HG03108 (cell line): ENCODE data around the gene HDGF.
"Not testable (repeated sequence)": the region's sequence is repeated elsewhere in the genome, so short reads cannot be mapped to it uniquely, and the experiment has no call there.

ENCODE experiments used
- ATAC-seq: cut with Tn5 transposase; IDR thresholded peaks from one replicate; pipeline ENCODE4 v1.9.1; 2021; ENCODE audit warnings: moderate library complexity; ENCODE audit not compliant: unreplicated experiment

Gene HDGF

DNA sequence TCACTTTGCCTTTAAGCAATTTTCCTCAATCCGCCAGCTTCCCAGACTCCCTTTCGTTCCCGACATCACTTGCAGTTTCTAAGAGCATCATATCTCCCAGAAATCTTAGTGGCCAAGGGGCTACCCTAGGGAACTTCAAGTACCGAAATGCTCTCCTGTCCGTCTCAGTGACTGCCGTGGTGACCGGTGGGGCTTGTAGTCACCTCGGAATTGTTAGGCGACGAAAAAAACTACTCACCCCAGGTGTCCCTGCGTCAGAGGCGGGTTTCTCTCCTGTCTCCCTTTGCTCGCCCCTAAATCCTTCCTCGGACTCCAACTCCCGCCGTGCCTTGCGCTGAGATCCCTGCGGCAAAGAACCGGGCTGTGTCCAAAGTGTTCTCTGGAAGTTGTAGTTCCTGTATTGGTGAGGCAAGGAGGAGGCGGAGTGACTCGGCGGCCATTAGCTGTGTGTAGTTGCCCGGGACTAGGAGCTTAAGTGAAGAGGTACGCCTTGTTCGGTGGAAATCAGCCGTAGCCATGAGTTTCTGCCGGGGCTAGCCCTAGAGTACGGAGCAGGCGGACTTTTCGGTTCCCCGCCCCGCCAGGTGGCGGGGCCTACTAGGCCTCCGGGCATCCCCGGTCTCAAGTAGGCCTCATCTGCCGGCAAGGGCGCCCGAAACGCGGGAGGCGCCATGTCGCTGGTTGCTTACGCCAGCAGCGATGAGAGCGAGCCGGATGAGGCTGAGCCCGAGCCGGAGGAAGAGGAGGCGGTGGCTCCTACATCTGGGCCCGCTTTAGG is 15.8 kb upstream of the HDGF start, which contains the start of gene PRCC:
Gene PRCC, plus strand, starts transcription at position 435 of the 778 bp plus-strand sequence. Its CDS starts 237 bp downstream, at position 672.
- ATAC-seq = peak; percentile 92

DNA sequence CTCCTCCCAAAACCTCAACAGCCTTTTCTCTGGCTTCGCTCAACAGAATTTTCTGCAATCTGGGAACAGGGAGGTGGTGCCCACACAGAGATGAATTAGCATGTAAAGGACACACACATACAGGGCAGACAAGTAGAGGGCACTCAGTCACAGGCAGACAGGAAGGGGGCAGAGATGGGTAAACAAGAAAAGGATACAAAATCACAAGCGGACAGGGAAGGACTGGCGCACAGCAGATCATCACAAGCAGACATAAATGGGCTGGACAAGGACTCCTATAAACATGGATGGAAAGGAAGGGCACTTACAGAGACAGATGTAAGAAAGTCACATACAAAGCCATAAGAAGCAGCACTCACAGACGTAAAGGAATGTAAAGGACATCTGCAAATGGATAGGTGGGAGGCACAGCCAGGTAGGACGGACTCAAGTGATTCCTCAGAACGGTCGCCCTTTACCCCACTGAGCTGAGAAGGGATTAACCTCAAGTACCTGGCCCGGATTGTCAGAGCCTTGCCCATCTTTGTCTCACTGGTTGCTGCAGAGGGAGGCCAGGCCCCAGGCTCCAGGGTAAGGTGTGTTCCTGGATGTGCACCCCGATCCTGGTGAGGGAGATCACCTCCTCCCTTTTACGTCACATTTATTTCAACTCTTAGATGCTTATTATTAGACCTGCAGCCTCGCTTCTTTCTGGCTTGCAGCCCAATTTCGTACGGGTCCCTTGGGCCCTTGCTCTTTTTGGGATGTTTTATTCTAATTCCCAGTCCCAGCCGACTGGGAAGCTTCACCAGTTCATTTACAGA is 15.0 kb upstream of the HDGF start:
- ATAC-seq = peak; percentile 2

GRCh38 chr1:156765666-156766065 is 14.2 kb upstream of the HDGF start:
- ATAC-seq = no peak

DNA sequence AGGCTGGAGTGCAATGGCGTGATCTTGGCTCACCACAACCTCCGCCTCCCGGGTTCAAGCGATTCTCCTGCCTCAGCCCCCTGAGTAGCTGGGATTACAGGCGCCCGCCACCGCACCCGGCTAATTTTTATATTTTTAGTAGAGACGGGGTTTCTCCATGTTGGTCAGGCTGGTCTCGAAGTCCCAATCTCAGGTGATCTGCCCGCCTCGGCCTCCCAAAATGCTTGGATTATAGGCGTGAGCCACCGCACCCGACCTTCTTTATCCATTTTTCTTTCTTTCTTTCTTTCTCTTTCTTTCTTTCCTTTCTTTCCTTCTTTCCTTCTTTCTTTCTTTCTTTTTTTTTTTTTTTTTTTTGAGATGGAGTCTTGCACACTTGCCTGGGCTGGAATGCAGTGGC is 13.7 kb upstream of the HDGF start:
- not testable (repeated sequence) for ATAC-seq

GRCh38 chr1:156760796-156761104 is 9.3 kb upstream of the HDGF start:
- no peak for ATAC-seq

DNA sequence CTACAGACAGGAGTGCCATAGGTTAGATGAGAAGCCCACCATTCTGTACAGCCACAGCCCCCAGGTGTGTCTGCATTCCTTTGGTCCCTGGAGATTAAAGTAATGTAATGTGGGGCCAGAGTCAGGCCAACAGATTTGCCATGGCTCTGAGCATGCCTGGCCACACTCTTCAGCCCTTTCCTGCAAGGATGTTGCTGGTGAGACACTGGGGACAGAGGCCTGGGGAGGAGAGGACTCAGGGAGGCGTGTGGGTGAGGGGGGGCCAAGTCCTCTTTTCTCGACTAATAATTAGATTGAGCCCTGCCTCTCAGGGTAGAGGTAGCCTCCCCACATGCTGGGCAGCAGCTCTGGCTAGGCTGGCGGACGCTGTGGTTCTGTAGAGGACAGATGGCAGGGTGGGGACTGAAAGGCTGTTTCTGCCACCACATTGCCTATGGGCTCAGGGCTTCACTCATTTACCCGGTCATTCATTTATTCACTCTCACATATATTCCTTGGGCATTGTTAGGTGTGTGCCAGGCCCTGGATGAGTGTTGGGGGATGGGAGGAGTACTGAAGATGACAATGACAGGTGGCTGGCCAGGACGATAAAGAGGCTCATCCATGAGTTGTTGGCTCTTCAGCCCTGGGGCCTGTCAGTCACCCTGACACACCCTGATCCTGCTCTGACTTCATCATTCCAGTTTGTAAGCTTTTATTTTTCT is 8.8 kb upstream of the HDGF start:
- no peak for ATAC-seq

GRCh38 chr1:156757572-156758253 is 6.2 kb upstream of the HDGF start:
- ATAC-seq = not testable (repeated sequence)

- no peak for ATAC-seq
Measured at GRCh38 chr1:156756355-156756754, 4.9 kb upstream of the HDGF start.

GRCh38 chr1:156755527-156755950 is 4.1 kb upstream of the HDGF start:
- no peak for ATAC-seq

DNA sequence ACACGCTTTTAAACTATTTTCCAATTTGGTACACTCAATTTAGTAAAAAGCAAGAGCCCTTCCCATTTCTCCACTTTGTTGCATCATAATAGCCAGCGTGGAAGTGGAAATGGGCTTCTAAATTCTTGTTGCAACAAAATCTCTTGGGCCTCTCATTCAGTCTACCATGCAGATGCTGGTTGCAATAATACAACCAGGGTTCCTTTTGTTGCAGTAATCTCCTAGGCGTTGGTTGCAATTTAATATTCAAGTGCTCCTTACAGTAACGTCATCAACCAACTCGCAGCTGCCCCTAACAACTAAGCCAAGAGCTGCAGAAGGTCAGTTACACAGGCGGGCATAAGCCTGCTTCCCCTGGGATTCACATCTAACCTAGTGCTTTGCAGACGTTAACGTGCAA is 2.7 kb upstream of the HDGF start:
- no peak for ATAC-seq

GRCh38 chr1:156752843-156753482 is 1.5 kb upstream of the HDGF start:
- no peak for ATAC-seq

- ATAC-seq = peak; percentile 62
Measured at GRCh38 chr1:156751757-156752481, 444 bp upstream of the HDGF start.

GRCh38 chr1:156750711-156751450 is 594 bp downstream of the HDGF start:
- ATAC-seq = peak; percentile 2

DNA sequence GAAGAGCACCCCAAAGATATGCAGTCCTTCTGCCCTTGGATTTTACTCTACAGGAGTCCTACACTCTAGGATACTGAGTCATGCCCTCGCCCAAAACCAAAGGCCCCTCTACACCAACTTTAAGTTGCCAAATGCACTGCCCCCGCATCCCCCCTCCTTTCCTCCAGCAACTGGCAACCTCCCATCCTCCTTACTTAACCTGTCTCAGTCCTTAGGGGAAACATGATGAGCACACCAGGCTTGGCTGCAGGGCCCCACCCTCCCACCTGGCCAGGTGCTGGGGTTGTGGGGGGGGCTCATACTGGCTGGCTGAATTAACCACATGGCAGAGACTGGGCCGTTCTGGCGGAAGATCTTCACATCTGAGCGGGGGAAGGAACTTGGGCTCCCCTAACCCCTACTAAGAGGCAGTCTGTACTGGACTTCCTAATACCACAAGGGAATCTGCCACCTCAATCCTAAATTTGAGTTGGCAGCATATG is 1.2 kb downstream of the HDGF start:
- no peak for ATAC-seq

DNA sequence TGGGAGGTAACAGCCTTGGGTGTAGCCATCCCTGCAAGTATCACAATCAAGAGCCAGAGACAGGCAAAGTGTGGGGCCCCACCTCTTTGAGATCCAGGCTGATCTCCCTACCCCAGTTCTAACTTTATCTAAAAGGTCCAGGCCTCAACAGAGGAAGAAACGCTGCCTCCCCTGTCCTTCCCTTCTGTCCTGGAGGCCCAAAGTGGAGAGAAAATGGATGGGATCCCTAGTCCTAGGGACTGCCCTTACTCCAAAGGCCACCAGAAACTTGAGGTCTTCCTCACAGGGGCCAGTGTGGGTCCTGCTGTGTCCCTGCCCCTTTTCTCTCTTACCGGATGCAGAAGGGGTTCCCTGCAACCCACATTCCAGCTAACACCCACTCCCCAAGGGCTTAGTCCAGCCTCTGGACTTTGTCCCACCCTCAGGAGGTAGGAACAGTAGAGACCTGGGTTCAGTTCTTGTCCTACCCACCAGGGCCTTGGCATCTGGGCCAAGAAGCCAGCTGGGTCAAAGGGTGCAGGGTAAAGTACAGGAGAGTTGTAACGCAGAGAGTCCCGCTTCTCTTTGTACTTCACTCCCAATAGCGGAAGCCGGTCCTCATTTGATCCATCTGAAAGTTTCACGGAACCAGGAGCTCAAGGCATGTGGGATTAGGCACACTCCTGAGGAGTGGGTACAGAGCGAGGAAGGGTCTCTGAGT is 1.9 kb downstream of the HDGF start:
- ATAC-seq = no peak

GRCh38 chr1:156748670-156749418 is 2.6 kb downstream of the HDGF start:
- ATAC-seq = no peak

- no peak for ATAC-seq
Measured at GRCh38 chr1:156747742-156748669, 3.5 kb downstream of the HDGF start.
